Measurements from ENCODE around the gene PTPRK.

Gene PTPRK

GRCh38 chr6:128395596-128395995 is 124.8 kb downstream of the PTPRK start:
- no peak for ATAC-seq
- TF ChIP-seq TOX (CRISPR knock-in tag; IDR thresholded peaks at IDR 0.05; ENCODE audit: borderline replicate concordance), result no peak
- no peak for TF ChIP-seq GLIS3 (CRISPR knock-in tag; IDR thresholded peaks at IDR 0.05)
- TF ChIP-seq CSRNP3 (CRISPR knock-in tag; IDR thresholded peaks at IDR 0.05), result no peak
- TF ChIP-seq ZNF8 (CRISPR knock-in tag; IDR thresholded peaks at IDR 0.05), result no peak
- no peak for TF ChIP-seq OSR1 (CRISPR knock-in tag; IDR thresholded peaks at IDR 0.05)
- no peak for TF ChIP-seq ESRRG (CRISPR knock-in tag; IDR thresholded peaks at IDR 0.05)

- ATAC-seq, result no peak
- TF ChIP-seq ARNTL (CRISPR knock-in tag; IDR thresholded peaks at IDR 0.05; ENCODE audit: borderline replicate concordance, low read depth) (no peak), ZNF70 (CRISPR knock-in tag; IDR thresholded peaks at IDR 0.05) (no peak), ISL1 (CRISPR knock-in tag; IDR thresholded peaks at IDR 0.05) (no peak), ESRRG (CRISPR knock-in tag; IDR thresholded peaks at IDR 0.05) (no peak), OSR1 (CRISPR knock-in tag; IDR thresholded peaks at IDR 0.05) (no peak), TCF4 (CRISPR knock-in tag; IDR thresholded peaks at IDR 0.05; ENCODE audit: borderline replicate concordance) (no peak), BACH2 (CRISPR knock-in tag; IDR thresholded peaks at IDR 0.05; ENCODE audit: borderline replicate concordance) (no peak), TSHZ2 (CRISPR knock-in tag; IDR thresholded peaks at IDR 0.05) (no peak), SNAI2 (CRISPR knock-in tag; IDR thresholded peaks at IDR 0.05) (no peak), ZNF8 (CRISPR knock-in tag; IDR thresholded peaks at IDR 0.05) (no peak), CSDC2 (CRISPR knock-in tag; IDR thresholded peaks at IDR 0.05) (no peak), RARB (CRISPR knock-in tag; IDR thresholded peaks at IDR 0.05) (no peak), CREB5 (CRISPR knock-in tag; IDR thresholded peaks at IDR 0.05; ENCODE audit: low read depth) (no peak), ZC3H10 (CRISPR knock-in tag; IDR thresholded peaks at IDR 0.05) (no peak), ZFP3 (CRISPR knock-in tag; IDR thresholded peaks at IDR 0.05) (no peak), ZFP30 (CRISPR knock-in tag; IDR thresholded peaks at IDR 0.05) (no peak)
Observed at GRCh38 chr6:128395188-128395587, 125.2 kb downstream of the PTPRK start.

GRCh38 chr6:128394167-128394566 is 126.2 kb downstream of the PTPRK start:
- ATAC-seq, result no peak
- TF ChIP-seq OSR1 (CRISPR knock-in tag; IDR thresholded peaks at IDR 0.05), result no peak
- no peak for TF ChIP-seq RARB (CRISPR knock-in tag; IDR thresholded peaks at IDR 0.05)
- TF ChIP-seq SNAI2 (CRISPR knock-in tag; IDR thresholded peaks at IDR 0.05), result no peak
- TF ChIP-seq BACH2 (CRISPR knock-in tag; IDR thresholded peaks at IDR 0.05; ENCODE audit: borderline replicate concordance), result no peak
- no peak for TF ChIP-seq ZNF70 (CRISPR knock-in tag; IDR thresholded peaks at IDR 0.05)
- TF ChIP-seq PATZ1 (CRISPR knock-in tag; IDR thresholded peaks at IDR 0.05; ENCODE audit: borderline replicate concordance), result no peak
- TF ChIP-seq ZNF565 (CRISPR knock-in tag; conservative IDR thresholded peaks at IDR 0.05; ENCODE audit: low read depth), result no peak
- no peak for TF ChIP-seq CSRNP3 (CRISPR knock-in tag; IDR thresholded peaks at IDR 0.05)
- no peak for TF ChIP-seq ESRRG (CRISPR knock-in tag; IDR thresholded peaks at IDR 0.05)
- TF ChIP-seq ISL1 (CRISPR knock-in tag; IDR thresholded peaks at IDR 0.05), result no peak
- TF ChIP-seq TCF4 (CRISPR knock-in tag; IDR thresholded peaks at IDR 0.05; ENCODE audit: borderline replicate concordance), result no peak
- no peak for TF ChIP-seq CSDC2 (CRISPR knock-in tag; IDR thresholded peaks at IDR 0.05)
- no peak for TF ChIP-seq ZC3H10 (CRISPR knock-in tag; IDR thresholded peaks at IDR 0.05)
- no peak for TF ChIP-seq TOX (CRISPR knock-in tag; IDR thresholded peaks at IDR 0.05; ENCODE audit: borderline replicate concordance)
- TF ChIP-seq ZNF8 (CRISPR knock-in tag; IDR thresholded peaks at IDR 0.05), result no peak
- no peak for TF ChIP-seq CREB5 (CRISPR knock-in tag; IDR thresholded peaks at IDR 0.05; ENCODE audit: low read depth)
- TF ChIP-seq GLIS3 (CRISPR knock-in tag; IDR thresholded peaks at IDR 0.05), result no peak
- TF ChIP-seq ARNTL (CRISPR knock-in tag; IDR thresholded peaks at IDR 0.05; ENCODE audit: borderline replicate concordance, low read depth), result no peak
- TF ChIP-seq POU6F1 (CRISPR knock-in tag; IDR thresholded peaks at IDR 0.05; ENCODE audit: borderline replicate concordance, low read depth), result no peak

All from SK-N-SH treated with all-trans-retinoic acid at 6 μM for 48 hours (cell line).